GM21825 (cell line): Measurements from ENCODE around the gene TANK.
A peak's percentile ranks its signal among the peaks of the same experiment; 100 is the strongest.
"Not testable (repeated sequence)": the region's sequence is repeated elsewhere in the genome, so short reads cannot be mapped to it uniquely, and the experiment has no call there.

Source experiments
- ATAC-seq: cut with Tn5 transposase; IDR thresholded peaks from one replicate; pipeline ENCODE4 v1.9.1; 2021; ENCODE audit warnings: mild to moderate bottlenecking, moderate library complexity; ENCODE audit not compliant: unreplicated experiment

The TANK gene

DNA sequence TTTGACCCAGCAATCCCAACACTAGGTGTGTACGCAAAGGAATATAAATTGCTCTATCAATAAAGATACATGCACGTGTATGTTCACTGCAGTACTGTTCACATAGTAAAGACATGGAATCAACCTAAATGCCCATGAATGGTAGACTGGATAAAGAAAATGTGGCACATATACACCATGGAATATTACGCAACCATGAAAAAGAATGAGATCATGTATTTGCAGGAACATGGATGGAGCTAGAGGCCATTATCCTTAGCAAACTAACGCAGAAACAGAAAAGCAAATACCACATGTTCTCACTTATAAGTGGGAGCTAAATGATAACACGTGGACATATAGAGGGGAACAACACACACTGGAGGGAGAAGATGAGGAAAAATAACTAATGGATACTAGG lies 27.8 kb upstream of the TANK start:
- ATAC-seq: not testable (repeated sequence)

DNA sequence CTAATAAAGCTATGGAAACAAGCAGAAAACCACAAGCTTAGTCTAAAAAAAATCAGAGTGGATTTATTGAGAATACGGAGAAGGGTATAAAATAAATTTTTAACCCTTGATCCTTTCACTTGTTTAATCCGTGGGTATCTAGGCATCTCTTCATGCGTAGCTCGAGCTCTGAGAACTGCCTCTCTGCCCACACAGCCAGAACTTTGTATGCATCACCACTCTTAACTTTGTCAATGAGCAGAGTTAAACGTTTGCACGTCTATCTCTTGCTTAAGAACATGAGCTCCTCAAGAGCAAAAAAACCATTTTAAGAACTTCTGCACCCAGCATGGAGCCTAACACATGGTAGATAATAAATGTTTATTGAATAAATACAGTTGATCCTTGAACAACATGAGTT lies 26.9 kb upstream of the TANK start:
- ATAC-seq: no peak

DNA sequence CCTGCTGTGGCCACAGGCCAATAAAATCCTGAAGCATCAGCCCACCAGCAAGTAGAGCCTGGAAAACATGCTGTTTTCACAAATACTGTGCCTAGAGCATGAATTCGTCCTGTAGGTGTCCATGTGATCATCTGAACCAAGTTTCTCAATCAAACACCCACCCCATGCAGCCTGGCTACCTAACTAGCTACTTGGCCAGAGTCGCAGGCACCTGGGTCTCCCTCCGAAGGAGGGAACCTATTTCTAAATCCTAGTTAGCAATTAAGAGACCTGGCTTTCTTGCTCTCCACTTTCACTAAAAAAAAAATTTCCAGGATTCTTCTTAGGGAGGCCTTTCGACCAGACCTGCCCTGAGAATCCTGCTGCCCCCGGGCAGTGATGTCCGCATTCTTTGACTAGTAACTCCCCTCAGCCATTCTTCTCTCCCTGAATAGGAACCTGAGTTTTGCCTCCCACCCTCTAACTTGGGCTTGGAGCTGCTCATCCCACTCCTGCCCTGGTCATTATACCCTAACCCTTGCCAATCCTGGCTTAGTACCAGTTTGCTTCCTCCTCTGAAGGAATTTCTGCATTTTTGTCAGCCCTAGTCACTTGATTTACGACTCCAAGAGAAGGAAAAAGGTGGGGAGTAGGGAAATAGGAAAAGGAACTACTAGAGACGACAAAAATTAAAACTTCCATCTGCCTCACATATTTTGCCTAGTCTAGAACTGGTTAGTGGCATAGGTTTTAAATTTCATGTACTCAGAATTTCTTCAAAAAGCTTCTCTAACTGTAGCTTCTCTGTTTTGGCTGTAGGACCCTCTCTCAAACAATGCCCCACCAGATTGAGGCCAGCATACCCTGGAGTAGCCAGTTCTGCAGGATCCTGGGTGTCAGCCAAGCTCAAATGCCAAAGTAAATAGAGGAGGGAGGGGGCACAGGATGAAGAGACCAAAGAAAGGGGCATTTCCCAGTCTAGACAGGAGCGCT lies 25.4 kb upstream of the TANK start:
- no peak for ATAC-seq

DNA sequence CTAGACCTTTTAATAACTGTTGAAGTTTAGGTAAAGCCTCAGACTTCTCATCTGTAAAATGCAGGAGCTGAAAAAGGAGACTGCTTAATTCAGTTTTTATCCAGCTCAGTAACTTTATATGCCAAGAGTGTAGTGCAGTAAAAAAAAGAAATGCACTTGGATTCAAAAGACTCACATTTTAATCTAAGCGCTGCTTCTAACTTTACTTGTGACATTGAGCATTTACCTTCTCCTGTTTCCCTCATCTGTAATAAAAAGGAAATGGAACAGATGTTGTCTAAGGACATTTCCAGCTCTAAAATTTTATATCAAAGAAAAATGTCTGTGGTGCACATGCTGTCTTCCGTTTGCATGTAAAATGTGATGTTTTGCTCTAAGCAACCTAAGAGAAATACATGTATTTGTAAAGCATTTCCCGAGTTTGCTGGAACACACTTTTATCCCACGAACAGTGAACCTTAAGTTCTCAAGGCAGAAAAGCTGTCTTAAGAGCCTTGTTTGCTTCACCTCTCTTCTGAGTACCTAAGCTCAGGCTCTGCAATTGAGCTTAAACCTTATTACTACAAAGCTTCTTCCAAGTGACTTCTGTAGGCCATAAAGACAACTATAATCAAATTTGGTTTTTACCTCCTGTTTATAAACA lies 24.2 kb upstream of the TANK start:
- ATAC-seq: no peak

DNA sequence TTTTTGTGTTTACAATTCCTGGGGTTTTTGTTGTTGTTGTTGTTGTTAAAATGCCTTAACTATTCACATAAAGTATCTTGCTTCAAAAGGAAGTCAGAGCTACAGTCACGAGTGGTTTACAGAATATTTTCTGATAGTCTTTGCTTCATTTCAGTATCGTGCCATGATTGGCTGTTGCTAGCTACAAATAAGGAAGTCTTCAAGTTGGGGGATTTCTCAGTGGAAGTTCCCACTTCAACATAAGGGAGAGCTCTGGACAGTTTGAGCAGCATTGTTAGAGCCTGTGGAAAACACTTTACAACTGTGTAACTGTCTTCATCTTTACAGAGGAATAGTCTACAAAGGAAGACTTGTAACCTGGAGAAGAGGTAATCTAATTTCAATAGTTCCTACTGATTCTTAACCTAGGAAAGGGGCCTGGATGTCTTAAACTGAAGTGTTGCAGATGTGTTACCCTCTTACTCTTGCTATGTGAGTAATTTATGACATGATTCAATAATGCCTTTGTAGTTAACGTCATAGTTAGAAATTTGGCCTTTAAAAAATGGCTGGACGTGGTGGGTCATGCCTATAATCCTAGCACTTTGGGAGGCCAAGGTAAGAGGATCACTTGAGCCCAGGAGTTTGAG lies 23.4 kb upstream of the TANK start:
- ATAC-seq: peak; percentile 80

DNA sequence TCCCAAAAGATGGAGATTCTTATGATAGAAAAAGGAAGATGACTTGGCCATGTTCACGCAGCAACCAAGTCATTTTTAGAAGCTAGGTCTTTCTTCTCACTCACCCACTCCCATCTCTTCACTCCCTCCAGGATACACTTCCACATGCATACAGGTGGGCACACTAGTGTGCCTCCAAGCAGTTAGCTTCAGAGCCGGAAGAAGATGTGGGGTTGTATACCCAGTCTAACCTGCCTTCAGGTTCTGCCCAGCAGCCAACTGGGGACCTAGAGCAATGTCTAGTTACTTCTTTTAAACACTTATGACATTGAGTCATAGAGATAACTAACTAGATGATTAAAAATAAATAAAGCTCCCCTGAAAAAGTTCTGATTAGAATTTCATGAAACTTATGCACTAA lies 21.8 kb upstream of the TANK start:
- no peak for ATAC-seq

DNA sequence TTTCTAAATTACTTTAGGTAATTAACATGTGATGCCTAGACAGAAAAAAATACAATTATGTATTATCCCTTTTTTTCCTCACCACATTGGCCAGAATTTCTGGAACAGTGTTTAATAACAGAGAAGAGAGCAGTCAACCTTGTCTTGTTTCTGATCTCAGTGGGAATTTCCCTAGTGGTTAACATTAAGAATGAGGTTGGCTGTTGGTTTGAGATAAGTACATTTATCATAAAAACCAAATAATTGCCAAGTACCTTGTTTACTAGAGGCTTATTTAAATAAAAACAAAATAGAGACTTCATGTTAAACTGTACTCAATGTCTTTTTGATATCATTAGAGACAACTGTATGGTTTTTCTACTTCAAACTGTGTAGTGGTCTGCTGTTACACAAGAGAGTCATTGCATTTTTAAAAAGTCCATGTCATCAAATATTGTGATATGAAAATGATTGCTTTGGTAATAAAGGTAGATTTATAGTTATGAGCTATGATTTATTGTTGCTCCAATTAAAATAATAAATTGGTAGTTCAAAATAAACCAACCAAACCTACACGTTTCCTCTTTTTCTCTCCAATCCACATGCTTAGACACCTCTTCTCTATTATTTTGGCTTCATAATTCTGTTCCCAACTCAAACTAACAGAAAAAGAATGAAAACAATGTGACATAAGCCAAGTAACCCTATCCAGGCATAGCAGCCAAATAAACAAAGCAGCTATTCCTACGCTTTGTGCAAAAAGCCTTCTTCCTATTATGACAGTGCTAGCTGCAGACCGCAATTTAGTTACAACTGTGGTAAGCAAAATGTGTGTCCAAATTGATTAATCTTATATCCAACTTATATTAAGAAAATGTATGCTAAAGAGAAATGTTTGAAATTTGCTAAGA lies 20.9 kb upstream of the TANK start:
- peak; percentile 34 for ATAC-seq

DNA sequence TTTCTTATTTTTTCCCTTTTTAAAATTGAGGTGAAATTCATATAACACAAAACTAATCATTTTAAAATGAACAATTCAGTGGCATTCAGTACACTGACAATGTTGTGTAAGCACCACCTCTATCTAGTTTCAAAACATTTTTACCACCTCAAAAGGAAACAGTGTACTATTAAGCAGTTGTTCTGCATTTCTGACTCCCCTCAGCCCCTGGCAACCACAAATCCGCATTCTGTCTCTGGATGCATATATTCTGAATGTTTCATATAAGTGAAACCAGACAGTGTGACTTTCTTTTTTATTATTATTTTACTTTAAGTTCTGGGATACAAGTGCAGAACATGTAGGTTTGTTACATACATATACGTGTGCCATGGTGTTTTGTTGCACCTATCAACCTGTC lies 19.2 kb upstream of the TANK start:
- ATAC-seq: peak; percentile 38

DNA sequence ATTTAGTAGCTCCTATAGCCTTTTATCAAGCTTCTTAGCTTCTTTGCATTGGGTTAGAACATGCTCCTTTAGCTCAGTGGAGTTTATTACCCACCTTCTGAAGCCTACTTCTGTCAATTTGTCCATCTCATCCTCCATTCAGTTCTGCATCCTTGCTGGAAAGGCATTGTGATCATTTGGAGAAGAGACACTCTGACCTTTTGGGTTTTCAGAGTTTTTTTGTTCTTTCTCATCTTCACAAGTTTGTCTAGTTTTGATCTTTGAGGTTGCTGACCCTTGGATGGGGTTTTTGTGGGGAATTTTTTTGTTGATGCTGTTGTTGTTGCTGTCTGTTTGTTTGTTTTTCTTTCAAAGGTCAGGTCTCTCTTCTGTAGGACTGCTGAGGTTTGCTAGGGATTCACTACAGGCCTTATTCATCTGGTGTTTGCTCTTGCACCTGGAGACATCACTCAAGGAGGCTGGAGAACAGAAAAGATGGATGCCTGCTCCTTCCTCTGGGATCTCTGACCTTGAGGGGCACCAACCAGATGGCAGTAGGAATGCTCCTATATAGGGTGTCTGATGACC lies 13.9 kb upstream of the TANK start:
- ATAC-seq: no peak

DNA sequence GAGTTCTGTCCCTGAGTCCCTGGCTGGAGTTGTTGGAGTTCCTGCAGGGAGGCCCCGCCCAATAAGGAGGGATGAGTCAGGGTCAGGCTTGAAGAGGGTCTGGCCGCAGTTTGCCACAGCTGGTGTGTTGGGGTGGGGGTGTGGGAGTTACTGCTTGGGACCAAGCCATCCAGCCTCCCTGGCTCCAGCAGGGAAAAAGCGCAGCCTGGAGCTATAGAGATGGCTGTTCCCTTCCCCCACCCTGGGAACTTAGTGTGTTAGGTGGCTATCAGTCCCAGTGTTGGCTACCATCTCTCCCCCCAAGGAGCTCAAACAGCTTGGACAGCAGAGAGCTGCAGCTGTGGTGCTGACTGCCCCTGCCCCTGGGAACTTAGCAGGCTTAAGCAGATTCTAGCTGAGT lies 13.2 kb upstream of the TANK start:
- no peak for ATAC-seq

DNA sequence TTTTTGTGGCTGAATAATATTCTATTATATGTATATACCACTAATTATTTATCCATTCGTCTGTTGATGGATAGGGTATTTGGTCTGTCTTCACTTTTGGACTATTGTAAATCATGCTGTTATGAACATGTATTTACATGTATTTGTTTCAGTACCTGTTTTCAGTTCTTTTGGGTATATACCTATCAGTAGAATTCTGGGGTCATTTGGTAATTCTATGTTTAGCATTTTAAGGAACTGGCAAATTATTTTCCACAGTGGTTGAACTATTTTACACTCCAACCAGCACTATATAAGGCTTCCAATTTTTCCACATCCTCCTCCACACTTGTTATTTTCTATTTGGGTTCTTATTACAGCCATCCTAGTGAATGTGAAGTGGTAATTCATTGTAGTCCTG lies 12.4 kb upstream of the TANK start:
- ATAC-seq: no peak

DNA sequence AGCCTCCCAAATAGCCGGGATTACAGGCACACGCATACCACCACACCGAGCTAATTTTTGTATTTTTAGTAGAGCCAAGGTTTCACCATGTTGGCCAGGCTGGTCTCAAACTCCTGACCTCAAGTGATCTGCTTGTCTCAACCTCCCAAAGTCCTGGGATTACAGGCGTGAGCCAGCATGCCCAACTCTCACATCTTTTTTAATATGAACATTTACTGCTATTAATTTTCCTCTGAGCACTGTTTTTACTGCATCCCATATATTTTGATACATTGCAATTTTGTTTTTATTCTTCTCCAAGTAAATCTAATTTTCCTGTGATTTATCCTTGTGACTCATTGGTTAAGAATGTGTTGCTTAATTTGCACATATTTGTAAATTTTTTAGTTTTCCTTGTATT lies 9.5 kb upstream of the TANK start:
- ATAC-seq: no peak

DNA sequence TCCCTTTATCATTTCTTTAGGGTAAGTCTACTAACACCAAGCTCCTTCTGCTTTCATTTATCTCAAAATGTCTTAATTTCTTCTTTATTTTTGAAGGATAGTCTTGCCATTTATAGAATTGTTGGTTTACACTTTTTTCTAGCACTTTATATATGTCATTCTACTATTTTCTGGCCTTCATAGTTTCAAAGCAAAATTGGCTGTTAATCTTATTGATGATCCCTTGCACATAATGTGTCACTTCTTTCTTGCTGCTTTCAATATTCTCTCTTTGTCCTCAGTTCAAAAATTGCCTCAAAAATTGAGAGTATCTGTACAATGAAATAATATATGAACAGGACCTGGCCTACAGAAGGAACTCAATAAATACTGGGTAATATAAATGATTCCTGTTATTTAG lies 7.9 kb upstream of the TANK start:
- no peak for ATAC-seq

DNA sequence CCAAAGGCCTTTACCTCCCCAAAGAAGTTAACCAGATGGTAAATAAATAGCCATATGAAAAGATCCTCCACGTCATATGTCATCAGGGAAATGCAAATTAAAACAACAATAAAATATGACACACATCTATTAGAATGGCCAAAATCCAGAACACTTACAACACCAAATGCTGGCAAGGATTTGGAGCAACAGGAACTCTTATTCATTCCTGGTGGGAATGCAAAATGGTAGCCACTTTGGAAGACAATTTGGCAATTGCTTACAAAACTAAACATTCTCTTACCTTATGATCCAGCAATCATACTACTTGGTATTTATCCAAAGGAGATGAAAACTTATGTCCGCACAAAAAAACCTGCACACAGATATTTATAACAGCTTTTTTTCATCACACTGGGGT lies 1.3 kb upstream of the TANK start:
- no peak for ATAC-seq

DNA sequence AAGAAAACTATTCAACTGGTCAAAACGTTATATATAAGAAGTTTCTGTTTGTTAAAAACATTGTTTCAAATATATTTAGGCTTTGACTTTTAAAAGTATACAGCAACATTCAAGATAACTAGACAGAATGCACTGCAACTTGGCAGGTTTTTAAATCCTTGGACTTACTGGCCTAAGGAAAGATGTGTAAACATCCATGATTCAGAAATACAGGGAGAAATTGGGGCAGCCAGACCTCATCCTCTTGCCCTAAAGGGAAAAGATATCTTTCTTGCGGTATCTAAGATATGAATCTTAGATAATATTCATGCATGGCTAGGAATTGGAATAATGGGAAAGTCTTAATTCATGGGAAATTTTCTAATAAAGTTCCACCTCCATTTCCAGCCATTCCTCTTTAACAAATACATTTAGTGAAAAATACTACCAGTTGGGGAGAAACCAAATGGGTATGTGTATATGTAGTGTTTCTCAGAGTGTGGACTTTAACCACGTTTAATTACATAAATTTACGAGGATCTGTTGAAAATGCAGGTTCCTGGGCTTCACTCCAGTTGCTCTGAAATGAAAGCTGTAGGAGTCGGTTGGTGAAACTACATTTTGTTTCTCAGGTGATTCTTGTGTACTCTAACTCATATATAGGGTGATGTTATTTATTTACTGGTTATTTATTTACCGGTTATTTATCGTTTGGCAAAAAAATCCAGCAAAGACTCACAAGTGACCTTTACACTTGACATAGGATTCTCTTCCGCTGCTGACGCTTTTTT lies 587 bp upstream of the TANK start:
- no peak for ATAC-seq

DNA sequence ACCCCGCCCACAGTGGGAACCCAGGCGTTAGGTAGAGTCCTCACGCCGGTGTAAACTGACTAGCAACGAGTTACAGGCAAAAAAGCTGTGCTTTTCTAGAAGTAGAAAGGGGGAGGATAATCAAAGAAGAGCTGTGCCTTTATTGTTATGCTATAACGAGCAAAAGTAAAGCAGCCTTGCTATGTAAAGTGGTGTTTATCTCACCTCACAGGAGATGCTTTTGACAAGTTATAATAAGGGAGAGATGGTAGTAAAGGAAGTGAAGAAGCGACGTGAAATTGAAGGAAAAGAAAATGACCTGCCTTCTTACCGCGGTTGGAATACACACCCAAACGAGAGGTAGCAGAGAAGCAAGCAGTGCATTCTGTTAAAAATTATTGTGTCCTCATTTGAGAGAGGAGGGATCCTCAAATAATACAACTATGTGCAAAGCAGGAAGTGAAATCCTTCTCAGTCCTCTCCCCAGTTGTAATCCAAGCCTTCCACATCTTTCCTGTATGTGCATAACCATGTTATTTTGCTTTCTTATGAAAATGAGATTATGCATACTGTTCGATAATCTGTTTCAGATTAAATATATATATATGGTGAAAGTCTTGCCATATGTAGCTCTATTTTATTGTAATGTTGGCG lies 962 bp downstream of the TANK start:
- ATAC-seq: peak; percentile 28

DNA sequence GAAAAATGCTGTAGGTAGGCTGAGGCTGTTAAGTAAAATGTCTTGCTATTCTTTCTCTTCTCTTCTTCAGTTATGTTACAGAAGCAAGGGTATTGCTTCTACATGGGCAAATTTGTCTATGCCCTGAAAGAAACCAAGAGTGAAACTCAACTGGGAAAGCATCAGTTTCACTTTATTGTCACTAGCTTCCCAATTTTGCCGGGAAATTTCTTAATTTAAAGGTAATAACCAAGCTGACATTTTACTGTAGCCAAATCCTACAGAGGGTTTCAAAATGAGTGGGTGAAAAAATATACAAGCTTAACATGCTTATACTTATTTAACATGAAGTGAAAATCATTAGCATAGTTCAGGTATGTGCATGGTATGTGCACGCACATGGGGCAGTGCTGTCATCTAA lies 3.2 kb downstream of the TANK start:
- no peak for ATAC-seq

DNA sequence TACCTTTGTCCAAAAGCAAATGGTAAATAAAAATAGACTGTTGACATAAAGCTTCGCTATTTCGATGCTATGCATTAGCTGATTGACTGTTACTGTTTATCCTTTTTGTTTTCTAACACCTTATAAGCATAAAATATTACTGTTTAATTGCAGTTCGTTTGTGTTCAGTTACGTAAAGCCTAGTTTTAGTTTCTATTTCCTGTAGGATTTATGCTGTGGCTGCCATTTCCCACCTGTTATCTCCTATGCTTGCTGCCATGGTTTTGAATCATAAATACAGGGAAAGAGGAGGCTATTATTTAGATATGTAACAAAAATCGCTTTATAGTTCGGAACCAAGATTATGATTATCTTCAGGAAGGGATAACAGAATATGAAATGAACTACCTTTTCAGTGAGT lies 3.9 kb downstream of the TANK start:
- ATAC-seq: no peak

DNA sequence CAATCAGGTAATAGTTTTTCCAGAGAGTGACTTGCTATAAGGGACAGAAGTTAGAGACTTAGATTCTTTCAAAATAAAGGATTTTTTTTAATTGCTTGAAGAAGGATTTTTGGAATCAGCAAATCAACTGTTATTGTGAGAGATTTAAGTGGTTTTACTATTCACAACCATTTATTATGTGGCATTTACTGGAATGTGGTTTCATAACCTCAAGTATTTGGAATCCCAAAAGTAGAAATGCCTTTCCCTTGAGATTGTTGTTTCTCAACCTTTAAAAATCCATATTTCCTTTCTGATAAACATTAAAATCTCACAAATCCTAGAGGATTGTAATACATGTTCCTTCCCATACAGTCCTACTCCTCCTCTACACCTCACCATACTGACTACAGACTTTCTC lies 5.0 kb downstream of the TANK start:
- ATAC-seq: no peak
